Naive thymus-derived CD4-positive, alpha-beta T cell (primary cell): ENCODE data around the gene LPA. TPM values are rescaled to one million over a fixed set of nuclear protein-coding genes. Genes with fewer than 3 reads are reported as not detected.
"Not testable (repeated sequence)": the region's sequence is repeated elsewhere in the genome, so short reads cannot be mapped to it uniquely, and the experiment has no call there.

Source experiments
- ATAC-seq: fragments of 150-1000 bp; cut with Tn5 transposase; 2 replicates; pipeline ENCODE4 v1.10.0; 2021; ENCODE audit warnings: mild to moderate bottlenecking, moderate library complexity
- CTCF ChIA-PET: fragments of 350-600 bp; sonication (Branson Sonifier 250); formaldehyde crosslinking; loops from one replicate; lab custom pipeline; 2021; ENCODE audit warnings: antibody characterized with exemption; lab: Charles Lee
- POLR2A ChIA-PET: fragments of 350-600 bp; sonication (Branson Sonifier 250); formaldehyde crosslinking; loops from one replicate; lab custom pipeline; 2021; ENCODE audit warnings: antibody characterized with exemption, inconsistent platforms; lab: Charles Lee
- DNase-seq, 9 donors: peaks; one replicate each; pipeline versions ENCODE4 v3.0.0 to v3.0.0-alpha.2; 2020 to 2022; ENCODE audit warnings: mixed read lengths in 1 of 9
- H3K27ac ChIP-seq: one replicate; pipeline ENCODE4 v1.7.0; 2013; ENCODE audit warnings: mild to moderate bottlenecking, low read depth, low read length, moderate library complexity
- H3K27me3 ChIP-seq, 2 donors: one replicate each; pipeline ENCODE4 v1.7.0; 2013; ENCODE audit warnings: low read length in 2 of 2, mild to moderate bottlenecking in 2 of 2, moderate library complexity in 2 of 2; ENCODE audit not compliant: control insufficient read depth in 2 of 2, insufficient read depth in 2 of 2
- H3K36me3 ChIP-seq, 3 experiments: 1 replicate in 2 of 3; 2 replicates in 1 of 3; pipeline ENCODE4 v1.7.0; 2013; ENCODE audit warnings: low read length in 3 of 3, mild to moderate bottlenecking in 3 of 3, moderate library complexity in 1 of 3; ENCODE audit not compliant: insufficient read depth in 3 of 3, control insufficient read depth in 2 of 3
- H3K4me1 ChIP-seq, 2 donors: one replicate each; pipeline ENCODE4 v1.7.0; 2013; ENCODE audit warnings: low read length in 2 of 2, mild to moderate bottlenecking in 2 of 2, moderate library complexity in 1 of 2; ENCODE audit not compliant: control insufficient read depth in 2 of 2, insufficient read depth in 2 of 2
- H3K4me3 ChIP-seq: 2 replicates; pipeline ENCODE4 v1.7.0; 2013; ENCODE audit warnings: mild to moderate bottlenecking, low read length
- H3K9me3 ChIP-seq, 3 experiments: 1 replicate in 2 of 3; 2 replicates in 1 of 3; pipeline ENCODE4 v1.7.0; 2013; ENCODE audit warnings: low read length in 3 of 3; ENCODE audit not compliant: control insufficient read depth in 2 of 3
- H3K27ac Mint-ChIP-seq, 9 donors: one replicate each; pipeline ENCODE4 v1.8.0; 2020 to 2022; ENCODE audit warnings: mixed read lengths in 9 of 9, mild to moderate bottlenecking in 8 of 9, moderate library complexity in 5 of 9, inconsistent platforms in 2 of 9
- H3K27me3 Mint-ChIP-seq, 5 donors: one replicate each; pipeline ENCODE4 v1.8.0; 2021 to 2022; ENCODE audit warnings: mixed read lengths in 5 of 5, mild to moderate bottlenecking in 1 of 5
- H3K36me3 Mint-ChIP-seq, 5 donors: one replicate each; pipeline ENCODE4 v1.8.0; 2020 to 2022; ENCODE audit warnings: mixed read lengths in 5 of 5, mild to moderate bottlenecking in 3 of 5, inconsistent platforms in 1 of 5
- H3K4me1 Mint-ChIP-seq, 7 donors: one replicate each; pipeline ENCODE4 v1.8.0; 2020 to 2022; ENCODE audit warnings: mixed read lengths in 7 of 7, mild to moderate bottlenecking in 3 of 7, inconsistent platforms in 1 of 7
- H3K4me3 Mint-ChIP-seq, 10 donors: one replicate each; pipeline ENCODE4 v1.8.0; 2020 to 2022; ENCODE audit warnings: mild to moderate bottlenecking in 10 of 10, mixed read lengths in 10 of 10, moderate library complexity in 6 of 10, inconsistent platforms in 2 of 10
- H3K9me3 Mint-ChIP-seq, 11 donors: one replicate each; pipeline ENCODE4 v1.8.0; 2020 to 2022; ENCODE audit warnings: mixed read lengths in 11 of 11, mild to moderate bottlenecking in 4 of 11, inconsistent platforms in 1 of 11, moderate library complexity in 1 of 11
- intact Hi-C, 2 donors: fragments of 100-400 bp; cut with micrococcal nuclease; formaldehyde crosslinking; loops; one replicate each; pipeline ENCODE4 v1.15.1; 2023
- polyA plus RNA-seq, 2 donors: library from polyadenylated mRNA; unstranded; fragments of 300-500 nt; fragmentation: Illumina TruSeq; gene quantifications; one replicate each; pipeline ENCODE4 v1.2.3, GENCODE V29; 2021
- total RNA-seq, 6 experiments: library from RNA in 5 of 6; stranded (reverse) in 5 of 6; gene quantifications; 1 replicate in 5 of 6; 2 replicates in 1 of 6; pipeline ENCODE4 v1.2.3 and lab custom pipeline; 2021 to 2026

Gene LPA
- total and polyA plus RNA-seq, 7 experiments from 2014 or later = not detected

DNA sequence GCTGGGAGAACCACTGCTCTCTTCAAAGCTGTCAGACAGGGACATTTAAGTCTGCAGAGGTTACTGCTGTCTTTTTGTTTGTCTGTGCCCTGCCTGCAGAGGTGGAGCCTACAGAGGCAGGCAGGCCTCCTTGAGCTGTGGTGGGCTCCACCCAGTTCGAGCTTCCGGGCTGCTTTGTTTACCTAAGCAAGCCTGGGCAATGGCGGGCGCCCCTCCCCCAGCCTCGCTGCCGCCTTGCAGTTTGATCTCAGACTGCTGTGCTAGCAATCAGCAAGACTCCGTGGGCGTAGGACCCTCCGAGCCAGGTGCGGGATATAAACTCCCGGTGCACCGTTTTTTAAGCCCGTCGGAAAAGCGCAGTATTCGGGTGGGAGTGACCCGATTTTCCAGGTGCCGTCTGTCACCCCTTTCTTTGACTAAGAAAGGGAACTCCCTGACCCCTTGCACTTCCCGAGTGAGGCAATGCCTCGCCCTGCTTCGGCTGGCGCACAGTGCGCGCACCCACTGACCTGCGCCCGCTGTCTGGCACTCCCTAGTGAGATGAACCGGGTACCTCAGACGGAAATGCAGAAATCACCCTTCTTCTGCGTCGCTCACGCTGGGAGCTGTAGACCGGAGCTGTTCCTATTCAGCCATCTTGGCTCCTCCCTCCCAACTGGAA is 21.2 kb upstream of the LPA start:
- CTCF ChIA-PET, H3K9me3 ChIP-seq, H3K36me3 ChIP-seq, H3K36me3 Mint-ChIP-seq, ATAC-seq, H3K4me1 ChIP-seq, H3K27me3 ChIP-seq, POLR2A ChIA-PET, DNase-seq, H3K27ac ChIP-seq, H3K4me1 Mint-ChIP-seq, H3K4me3 Mint-ChIP-seq, H3K27ac Mint-ChIP-seq, H3K9me3 Mint-ChIP-seq, H3K4me3 ChIP-seq, intact Hi-C loops: not testable (repeated sequence)
- peaks cover 0 to 18% (median 11%) of the 10 kb centered on the region in 5 donors for H3K27me3 Mint-ChIP-seq

DNA sequence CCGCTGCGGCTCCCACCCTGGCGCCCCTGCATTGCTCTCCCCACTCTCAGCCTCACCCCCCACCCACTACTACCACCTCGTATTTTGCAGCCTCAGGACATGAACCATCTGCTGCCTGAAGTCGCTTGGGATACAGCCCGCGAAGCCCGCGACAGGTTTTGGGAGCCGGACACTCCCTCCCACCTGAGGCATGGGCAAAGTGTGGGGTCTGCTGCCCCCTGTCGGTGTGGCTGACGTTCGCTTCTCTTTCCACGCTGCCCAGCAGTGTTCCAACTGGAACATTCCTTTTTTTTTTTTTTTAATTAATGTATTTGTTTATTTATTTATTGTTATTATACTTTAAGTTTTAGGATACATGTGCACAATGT is 15.3 kb upstream of the LPA start:
- Histone ChIP-seq H3K9me3 (no peaks in the 10 kb centered on the region), H3K27ac (no peak overlapping the region), H3K4me1 (no peaks in the 10 kb centered on the region), H3K4me3 (no peak overlapping the region), H3K36me3 (no peaks in the 10 kb centered on the region), H3K27me3 (no peaks in the 10 kb centered on the region)
- ATAC-seq = no peak
- POLR2A ChIA-PET = no interaction called here
- Mint-ChIP-seq H3K27ac (no peak overlapping the region), H3K4me1 (no peaks in the 10 kb centered on the region), H3K9me3 (peaks cover 0 to 4% (median 0%) of the 10 kb centered on the region in 11 donors), H3K4me3 (no peak overlapping the region), H3K27me3 (peaks cover 0 to 18% (median 6%) of the 10 kb centered on the region in 5 donors), H3K36me3 (no peaks in the 10 kb centered on the region)
- intact Hi-C loops = no loop called here
- no peak for DNase-seq
- CTCF ChIA-PET = no interaction called here

DNA sequence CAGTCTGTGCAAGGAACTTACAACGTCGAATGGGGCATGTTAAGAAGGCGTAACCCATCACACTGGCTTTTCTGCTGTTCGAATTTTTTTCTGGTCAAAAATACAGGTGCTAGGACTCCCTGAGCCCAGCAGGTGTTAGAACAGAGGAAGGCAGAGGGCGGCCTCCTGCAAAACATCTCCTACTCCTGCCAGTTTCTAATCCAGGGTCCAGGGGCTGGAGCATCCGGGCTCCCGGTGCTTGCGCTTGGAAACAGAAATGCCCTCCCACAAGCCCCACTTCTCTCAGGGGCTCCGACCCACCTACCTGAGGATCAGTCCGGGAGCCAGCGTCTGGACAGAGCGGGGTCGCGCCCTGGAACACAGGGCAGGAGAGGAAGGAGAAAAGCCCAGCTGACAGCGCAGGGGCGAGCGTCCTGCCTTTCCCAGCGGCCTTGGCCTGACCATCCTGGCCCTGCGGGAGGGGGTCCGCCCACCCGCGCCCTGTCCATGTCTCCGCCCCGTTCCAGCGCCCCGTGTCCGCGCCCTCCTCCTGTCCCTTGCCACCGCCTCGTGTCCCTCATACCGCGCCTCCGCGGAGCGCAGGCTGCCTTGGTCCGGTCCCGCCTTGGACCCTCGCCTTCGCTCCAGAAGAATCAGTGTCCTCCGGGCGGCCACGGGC is 14.8 kb upstream of the LPA start:
- ChIA-PET POLR2A (no interaction called here), CTCF (no interaction called here)
- H3K4me1 ChIP-seq = no peaks in the 10 kb centered on the region
- Mint-ChIP-seq H3K9me3 (peaks cover 0 to 4% (median 0%) of the 10 kb centered on the region in 11 donors), H3K4me1 (no peaks in the 10 kb centered on the region), H3K4me3 (no peak overlapping the region), H3K27ac (no peak overlapping the region), H3K27me3 (peaks cover 0 to 20% (median 6%) of the 10 kb centered on the region in 5 donors), H3K36me3 (no peaks in the 10 kb centered on the region)
- no peak for DNase-seq
- no peak overlapping the region for H3K27ac ChIP-seq
- ATAC-seq = no peak
- H3K4me3 ChIP-seq = no peak overlapping the region
- H3K27me3 ChIP-seq = no peaks in the 10 kb centered on the region
- H3K36me3 ChIP-seq = no peaks in the 10 kb centered on the region
- no peaks in the 10 kb centered on the region for H3K9me3 ChIP-seq
- intact Hi-C loops = no loop called here

DNA sequence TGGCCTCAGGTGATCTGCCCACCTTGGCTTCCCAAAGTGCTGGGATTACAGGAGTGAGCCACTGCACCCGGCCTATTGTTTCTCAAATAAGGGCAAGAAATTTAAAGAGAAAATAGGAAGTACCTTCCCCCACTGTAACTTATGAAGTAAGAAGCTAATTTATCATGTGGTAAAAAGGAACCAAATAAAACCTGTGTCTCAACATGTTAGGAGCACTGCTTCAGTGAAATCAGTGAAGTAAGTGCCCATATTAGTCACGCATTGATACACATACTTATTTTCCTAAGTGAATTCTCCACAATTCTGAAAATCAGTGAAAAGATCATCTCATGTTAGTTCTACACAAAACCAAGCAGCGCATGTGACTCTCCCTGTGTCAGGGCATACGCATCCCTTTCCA is 14.2 kb upstream of the LPA start:
- Mint-ChIP-seq H3K9me3 (peaks cover 0 to 9% (median 3%) of the 10 kb centered on the region in 11 donors), H3K4me1 (no peaks in the 10 kb centered on the region), H3K4me3 (no peak overlapping the region), H3K27ac (no peak overlapping the region), H3K36me3 (peaks cover 0 to 5% (median 0%) of the 10 kb centered on the region in 5 donors), H3K27me3 (peaks cover 0 to 26% (median 6%) of the 10 kb centered on the region in 5 donors)
- DNase-seq (no peak), ATAC-seq (no peak)
- H3K36me3 ChIP-seq = no peaks in the 10 kb centered on the region
- H3K27ac ChIP-seq = no peak overlapping the region
- no peaks in the 10 kb centered on the region for H3K4me1 ChIP-seq
- H3K27me3 ChIP-seq = no peaks in the 10 kb centered on the region
- no peak overlapping the region for H3K4me3 ChIP-seq
- no peaks in the 10 kb centered on the region for H3K9me3 ChIP-seq
- CTCF ChIA-PET = no interaction called here
- intact Hi-C loops = no loop called here
- POLR2A ChIA-PET = no interaction called here

DNA sequence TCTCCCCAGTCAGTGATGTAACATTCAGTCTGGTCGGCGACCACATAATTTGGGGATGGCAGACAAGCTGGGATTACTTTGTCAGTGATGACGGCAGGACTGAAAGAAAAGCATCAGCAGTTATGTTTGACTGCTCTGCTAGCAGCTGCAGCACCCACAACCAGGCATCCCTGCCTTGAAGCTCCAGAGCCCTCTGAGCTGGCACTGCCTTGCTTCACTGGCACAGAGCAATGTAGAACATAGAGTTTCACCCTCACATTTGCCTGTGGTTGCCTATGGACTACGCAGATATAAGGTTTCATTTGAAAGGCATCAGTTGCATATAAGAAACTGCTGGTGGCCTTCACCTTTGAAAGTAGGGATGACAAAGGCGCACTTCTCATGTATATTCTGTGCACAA is 12.3 kb upstream of the LPA start:
- H3K4me3 Mint-ChIP-seq, H3K36me3 ChIP-seq, ATAC-seq, H3K4me1 Mint-ChIP-seq, H3K27ac Mint-ChIP-seq, H3K4me3 ChIP-seq, H3K27me3 ChIP-seq, POLR2A ChIA-PET, CTCF ChIA-PET, H3K36me3 Mint-ChIP-seq, DNase-seq, H3K4me1 ChIP-seq, intact Hi-C loops, H3K27ac ChIP-seq, H3K9me3 ChIP-seq: not testable (repeated sequence)
- Mint-ChIP-seq H3K27me3 (peaks cover 8 to 38% (median 14%) of the 10 kb centered on the region in 5 donors), H3K9me3 (peaks cover 1 to 21% (median 7%) of the 10 kb centered on the region in 11 donors)

DNA sequence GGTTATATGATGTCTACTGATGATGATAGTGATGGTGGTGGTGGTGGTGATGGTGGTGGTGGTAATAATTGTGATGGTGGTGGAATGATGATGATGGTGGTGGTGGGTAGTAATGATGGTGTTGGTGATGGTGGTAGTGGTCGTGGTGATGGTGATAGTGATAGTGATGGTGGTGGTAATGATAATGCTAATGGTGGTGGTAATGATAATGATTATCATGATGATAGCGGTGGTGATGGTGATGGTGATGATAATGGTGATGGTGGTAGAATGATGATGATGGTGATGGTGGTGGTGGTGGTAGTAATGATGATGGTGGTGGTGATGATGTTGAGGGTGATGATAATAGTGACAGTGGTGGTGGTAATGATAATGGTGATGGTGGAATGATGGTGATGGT is 4.5 kb upstream of the LPA start:
- H3K27me3 ChIP-seq = no peaks in the 10 kb centered on the region
- ATAC-seq = no peak
- ChIA-PET CTCF (no interaction called here), POLR2A (no interaction called here)
- Mint-ChIP-seq H3K9me3 (peaks cover 0 to 16% (median 7%) of the 10 kb centered on the region in 11 donors), H3K4me3 (no peak overlapping the region), H3K36me3 (peaks cover 0 to 8% (median 0%) of the 10 kb centered on the region in 5 donors), H3K4me1 (no peaks in the 10 kb centered on the region), H3K27me3 (peaks cover 3 to 26% (median 16%) of the 10 kb centered on the region in 5 donors), H3K27ac (no peak overlapping the region)
- no peak overlapping the region for H3K27ac ChIP-seq
- intact Hi-C loops = loop anchor here in 1 of 2 donors (1.0 to 5.0 kb wide), 2 partner anchors 148 to 531 kb away; no protein-coding TSS in a partner anchor
- H3K9me3 ChIP-seq = no peaks in the 10 kb centered on the region
- DNase-seq = no peak
- no peaks in the 10 kb centered on the region for H3K4me1 ChIP-seq
- no peak overlapping the region for H3K4me3 ChIP-seq
- no peaks in the 10 kb centered on the region for H3K36me3 ChIP-seq
